GM12878 (cell line): ENCODE results near the gene PRUNE1. TPM values are rescaled to one million over a fixed set of nuclear protein-coding genes. Genes with fewer than 3 reads are reported as not detected.

Experiments used
- ATAC-seq: fragments of 200-7000 bp; cut with Tn5 transposase; 3 replicates; pipeline ENCODE4 v1.9.1; 2020; ENCODE audit warnings: mild to moderate bottlenecking, moderate library complexity
- BruUV-seq: library from RNA; stranded (reverse); fragments of 400-500 nt; replicated peaks from 2 replicates; lab custom pipeline; 2021; lab: Mats Ljungman, UMichigan
- CTCF ChIA-PET: fragments of 300-600 bp; sonication (Branson Sonifier 250); formaldehyde crosslinking; extraction: SDS; loops from one replicate; lab custom pipeline; 2021; ENCODE audit warnings: inconsistent platforms; lab: Yijun Ruan, JAX
- POLR2A ChIA-PET: fragments of 350-600 bp; formaldehyde crosslinking; extraction: SDS; loops from one replicate; lab custom pipeline; 2021; ENCODE audit warnings: inconsistent platforms; lab: Charles Lee
- RAD21 ChIA-PET: fragments of 300-600 bp; sonication (Branson Sonifier 250); formaldehyde crosslinking; loops from one replicate; lab custom pipeline; 2023; ENCODE audit warnings: antibody characterized with exemption; ENCODE audit not compliant: unreplicated experiment; lab: Charles Lee
- SMC1A ChIA-PET: fragments of 300-600 bp; sonication (Branson Sonifier 250); formaldehyde crosslinking; loops from one replicate; lab custom pipeline; 2023; ENCODE audit not compliant: unreplicated experiment, uncharacterized antibody; lab: Charles Lee
- DNase-seq: peaks from one replicate; pipeline ENCODE4 v3.0.0-alpha.2; 2011; ENCODE audit warnings: low read depth, low spot score
- FAIRE-seq: peaks from 3 replicates; lab custom pipeline; 2011; peaks lifted over from hg19 to GRCh38; lab: Jason Lieb, UNC
- H2AFZ ChIP-seq: 2 replicates; pipeline ENCODE4 v1.6.0; 2011; ENCODE audit warnings: low read depth, low read length, control low read depth; ENCODE audit not compliant: control insufficient read depth
- H3K27ac ChIP-seq: 2 replicates; pipeline ENCODE4 v1.5.1; 2011; ENCODE audit warnings: control low read depth; ENCODE audit not compliant: control insufficient read depth, insufficient read depth
- H3K27me3 ChIP-seq, 2 experiments: replicated peaks in 1 of 2; 2 replicates each; pipeline versions ENCODE4 v1.6.0 to v1.6.1; 2011; ENCODE audit warnings: low read length in 1 of 2; ENCODE audit not compliant: control insufficient read depth in 2 of 2, insufficient read depth in 2 of 2
- H3K36me3 ChIP-seq, 2 experiments: 2 replicates each; pipeline ENCODE4 v1.5.1; 2011; ENCODE audit warnings: low read length in 1 of 2; ENCODE audit not compliant: control insufficient read depth in 2 of 2, insufficient read depth in 2 of 2
- H3K4me1 ChIP-seq: 2 replicates; pipeline ENCODE4 v1.6.1; 2011; ENCODE audit warnings: mild to moderate bottlenecking, low read length, moderate library complexity, mixed read lengths; ENCODE audit not compliant: control insufficient read depth, insufficient read depth
- H3K4me2 ChIP-seq: 2 replicates; pipeline ENCODE4 v1.6.0; 2011; ENCODE audit warnings: control low read depth; ENCODE audit not compliant: control insufficient read depth, insufficient read depth
- H3K4me3 ChIP-seq: fragments of 200-600 bp; sonication (generic); 2 replicates; pipeline ENCODE4 v1.5.1; 2016
- H3K79me2 ChIP-seq: 2 replicates; pipeline ENCODE4 v1.6.0; 2011; ENCODE audit warnings: low read length; ENCODE audit not compliant: control insufficient read depth, insufficient read depth
- H3K9ac ChIP-seq: 2 replicates; pipeline ENCODE4 v1.8.0; 2011; ENCODE audit warnings: low read length, control low read depth, mixed read lengths; ENCODE audit not compliant: control insufficient read depth, insufficient read depth
- H3K9me3 ChIP-seq: replicated peaks from 3 replicates; pipeline ENCODE4 v1.5.1; 2011; ENCODE audit warnings: mild to moderate bottlenecking, low read length; ENCODE audit not compliant: control insufficient read depth, insufficient read depth
- H4K20me1 ChIP-seq: 2 replicates; pipeline ENCODE4 v1.6.0; 2011; ENCODE audit not compliant: control insufficient read depth, insufficient read depth
- ASH2L ChIP-seq: fragments of 300-600, 200-600 bp; sonication (generic); IDR thresholded peaks from 2 replicates; pipeline ENCODE4 v1.6.1; 2017; ENCODE audit warnings: low read depth, mild to moderate bottlenecking, borderline replicate concordance
- BCL3 ChIP-seq: IDR thresholded peaks from 2 replicates; pipeline ENCODE4 v1.6.1; 2011; ENCODE audit warnings: borderline replicate concordance, low read depth, mild to moderate bottlenecking, moderate library complexity, low read length; ENCODE audit not compliant: insufficient read depth, poor library complexity, severe bottlenecking
- CBX3 ChIP-seq: fragments of 200-600 bp; sonication (generic); IDR thresholded peaks from 2 replicates; pipeline ENCODE4 v1.6.1; 2016; ENCODE audit warnings: low read depth, borderline replicate concordance
- DPF2 ChIP-seq: fragments of 450-650 bp; IDR thresholded peaks from 2 replicates; pipeline ENCODE4 v1.6.1; 2017; ENCODE audit warnings: mild to moderate bottlenecking
- E2F4 ChIP-seq: IDR thresholded peaks from 2 replicates; pipeline ENCODE4 v1.6.1; 2012; ENCODE audit warnings: low read depth, low read length, improper control_type of control experiment
- ETV6 ChIP-seq, 2 experiments: fragments of 450-650 bp in 1 of 2; IDR thresholded peaks in 1 of 2; conservative IDR thresholded peaks in 1 of 2; 2 replicates each; pipeline ENCODE4 v1.6.1; 2014; ENCODE audit warnings: antibody characterized with exemption in 1 of 2, borderline replicate concordance in 1 of 2, low read depth in 1 of 2, mild to moderate bottlenecking in 1 of 2, moderate library complexity in 1 of 2
- GATAD2B ChIP-seq: fragments of 450-650 bp; conservative IDR thresholded peaks from 2 replicates; pipeline ENCODE4 v1.6.1; 2017; ENCODE audit warnings: low read depth, mild to moderate bottlenecking, moderate library complexity
- MXI1 ChIP-seq: fragments of 150-350 bp; IDR thresholded peaks from 2 replicates; pipeline ENCODE4 v1.6.1; 2011; ENCODE audit warnings: low read depth, mild to moderate bottlenecking, inconsistent platforms, low read length, improper control_type of control experiment
- NFIC ChIP-seq: IDR thresholded peaks from 2 replicates; pipeline ENCODE4 v1.6.1; 2012; ENCODE audit warnings: low read depth, mild to moderate bottlenecking, inconsistent platforms, low read length, moderate library complexity
- SRF ChIP-seq, 2 experiments: IDR thresholded peaks; 2 replicates each; pipeline ENCODE4 v1.6.1; 2011; ENCODE audit warnings: low read depth in 2 of 2, low read length in 2 of 2, mild to moderate bottlenecking in 1 of 2, moderate library complexity in 1 of 2
- TCF3 ChIP-seq: IDR thresholded peaks from 2 replicates; pipeline ENCODE4 v1.6.1; 2012; ENCODE audit warnings: low read depth, mild to moderate bottlenecking, low read length, borderline replicate concordance; ENCODE audit not compliant: insufficient read depth
- ZNF622 ChIP-seq: fragments of 450-650 bp; IDR thresholded peaks from 2 replicates; pipeline ENCODE4 v1.6.1; 2017; ENCODE audit warnings: mild to moderate bottlenecking, inconsistent platforms
- WGBS: methylation state at CpG from one replicate; pipeline ENCODE4 v1.1.6; 2016; ENCODE audit warnings: low lambda C conversion rate; ENCODE audit not compliant: insufficient replicate concordance, insufficient coverage; ENCODE audit errors: missing lambda C conversion rate; 5-methylcytosine and 5-hydroxymethylcytosine counted together
- in situ Hi-C: fragments of 300-500 bp; cut with MboI; formaldehyde crosslinking; loops from 9 replicates; pipeline ENCODE4 v1.14.3; 2018; ENCODE audit warnings: mixed read lengths
- intact Hi-C: fragments of 100-400 bp; cut with micrococcal nuclease; formaldehyde crosslinking; loops from one replicate; pipeline ENCODE4 v1.14.2; 2022; ENCODE audit not compliant: unreplicated experiment
- polyA plus RNA-seq, 11 experiments: library from polyadenylated mRNA; depleted of rRNA in 4 of 11; unstranded in 6 of 11; stranded (reverse) in 5 of 11; fragments of >200 nt; fragmentation: Nextera tagmentation in 4 of 11; fragmentation: Illumina TruSeq in 1 of 11; extraction: Ambion mirVana in 4 of 11; extraction: Trizol in 1 of 11; gene quantifications; 1 replicate in 1 of 11; 2 replicates in 10 of 11; pipeline versions ENCODE4 v1.2.1 to v1.2.3, GENCODE V29; 2011 to 2016; ENCODE audit warnings: inconsistent platforms in 2 of 11, missing spikeins in 2 of 11, low read depth in 1 of 11
- total RNA-seq, 4 experiments: library from RNA; depleted of rRNA in 3 of 4; stranded (reverse); fragments of >200 nt in 3 of 4; fragmentation: Illumina TruSeq in 1 of 4; extraction: Trizol in 1 of 4; gene quantifications; 2 replicates each; pipeline versions ENCODE4 v1.2.1 to v1.2.3, GENCODE V29; 2013 to 2021

Gene PRUNE1
- total and polyA plus RNA-seq, 10 of the 15 experiments (the other 5 are each of a cell fraction or from before 2014, with no cell fraction given): 4.7 to 24.5 (median 12.4) TPM

GRCh38 chr1:150960646-150961045, 47.6 kb upstream of the PRUNE1 start:
- intact Hi-C loops: no loop called here
- TSS peak; percentile 50 for BruUV-seq
- no peaks in the 10 kb centered on the region for H4K20me1 ChIP-seq
- ChIA-PET POLR2A (no interaction called here), RAD21 (no interaction called here), SMC1A (no interaction called here), CTCF (no interaction called here)
- H3K79me2 ChIP-seq: no peaks in the 10 kb centered on the region
- H3K9me3 ChIP-seq: no peaks in the 10 kb centered on the region
- ATAC-seq (no peak), DNase-seq (no peak), FAIRE-seq (no peak)
- no peak overlapping the region for H3K4me3 ChIP-seq
- no peaks in the 10 kb centered on the region for H3K27me3 ChIP-seq
- H3K27ac ChIP-seq: no peak overlapping the region
- TF ChIP-seq ASH2L (no peak), CBX3 (no peak), DPF2 (no peak)
- no peak overlapping the region for H3K9ac ChIP-seq
- no peaks in the 10 kb centered on the region for H3K4me1 ChIP-seq
- H3K4me2 ChIP-seq: no peak overlapping the region
- in situ Hi-C loops: no loop called here
- 94% methylated on average over 7 of the region's 7 CpGs for WGBS
- peaks cover 17 to 33% of the 10 kb centered on the region in 2 experiments for H3K36me3 ChIP-seq
- no peak overlapping the region for H2AFZ ChIP-seq

GRCh38 chr1:150961756-150962155, 46.5 kb upstream of the PRUNE1 start:
- 87% methylated on average over 4 of the region's 4 CpGs for WGBS
- no peaks in the 10 kb centered on the region for H3K27me3 ChIP-seq
- no peak for ATAC-seq
- intact Hi-C loops (no loop called here), in situ Hi-C loops (no loop called here)
- no peaks in the 10 kb centered on the region for H4K20me1 ChIP-seq
- ChIA-PET SMC1A (interaction anchor here (0.5 kb wide), 1 partner anchor 188 kb away, joined by 3 read pairs; no protein-coding TSS in a partner anchor), CTCF (no interaction called here), RAD21 (no interaction called here), POLR2A (interaction anchor here (1.2 kb wide), 1 partner anchor 9 kb away, joined by 4 read pairs; no protein-coding TSS in a partner anchor)
- H3K4me1 ChIP-seq: no peaks in the 10 kb centered on the region
- H3K79me2 ChIP-seq: no peaks in the 10 kb centered on the region
- H3K36me3 ChIP-seq: peaks cover 17 to 35% of the 10 kb centered on the region in 2 experiments; a peak in 3 of 4 replicates
- H3K27ac ChIP-seq: no peak overlapping the region
- BruUV-seq: TSS peak; percentile 36
- H3K4me3 ChIP-seq: no peak overlapping the region
- H3K9ac ChIP-seq: no peak overlapping the region
- DNase-seq: no peak
- no peak overlapping the region for H2AFZ ChIP-seq
- FAIRE-seq: no peak
- H3K9me3 ChIP-seq: no peaks in the 10 kb centered on the region
- H3K4me2 ChIP-seq: no peak overlapping the region
- TF ChIP-seq SRF (IDR thresholded peaks at IDR 0.05; ENCODE audit: low read depth in 2 of 2, low read length in 2 of 2): no peak
- TF ChIP-seq TCF3: no peak
- TF ChIP-seq ZNF622: no peak
- no peak for TF ChIP-seq BCL3
- no peak for TF ChIP-seq ETV6 (conservative IDR thresholded peaks at IDR 0.05 in 1 of 2, IDR thresholded peaks at IDR 0.05 in 1 of 2; ENCODE audit: borderline replicate concordance in 1 of 2, low read depth in 1 of 2)
- no peak for TF ChIP-seq MXI1
- no peak for TF ChIP-seq NFIC
- no peak for TF ChIP-seq GATAD2B
- TF ChIP-seq E2F4: no peak
- TF ChIP-seq, all 136 proteins: peak for 0
